ENCODE data around the gene SAMD14.

The SAMD14 gene

DNA sequence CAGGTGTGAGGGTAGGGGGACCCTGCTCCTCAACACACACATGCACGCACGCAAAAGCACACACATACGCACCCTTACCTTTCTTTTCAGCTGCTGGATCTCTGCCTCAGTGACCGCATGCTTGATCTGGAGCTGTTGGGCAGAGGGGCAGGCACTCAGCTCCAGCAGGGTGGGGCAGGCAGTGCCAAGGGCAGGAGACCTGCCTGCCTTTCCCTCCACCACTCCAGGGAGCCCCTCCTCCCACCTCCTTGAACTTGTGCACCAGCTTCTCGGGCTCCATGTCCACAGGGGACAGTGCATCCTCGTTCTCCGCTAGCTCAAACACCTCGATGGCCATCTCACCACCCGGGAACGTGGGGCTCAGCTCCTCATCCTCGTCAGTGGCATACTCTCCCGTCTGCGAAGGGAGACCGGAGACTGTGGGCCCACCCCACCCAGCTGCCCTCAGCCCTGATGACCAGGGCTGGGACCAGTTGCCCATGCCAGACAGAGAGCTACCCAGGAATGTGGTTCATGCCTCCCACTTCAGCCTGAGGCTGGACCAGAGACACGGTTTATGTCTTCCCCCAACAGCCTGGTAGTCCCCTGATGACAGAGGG, 9.3 kb upstream of the SAMD14 start:
- TF ChIP-seq, protein P1, sequence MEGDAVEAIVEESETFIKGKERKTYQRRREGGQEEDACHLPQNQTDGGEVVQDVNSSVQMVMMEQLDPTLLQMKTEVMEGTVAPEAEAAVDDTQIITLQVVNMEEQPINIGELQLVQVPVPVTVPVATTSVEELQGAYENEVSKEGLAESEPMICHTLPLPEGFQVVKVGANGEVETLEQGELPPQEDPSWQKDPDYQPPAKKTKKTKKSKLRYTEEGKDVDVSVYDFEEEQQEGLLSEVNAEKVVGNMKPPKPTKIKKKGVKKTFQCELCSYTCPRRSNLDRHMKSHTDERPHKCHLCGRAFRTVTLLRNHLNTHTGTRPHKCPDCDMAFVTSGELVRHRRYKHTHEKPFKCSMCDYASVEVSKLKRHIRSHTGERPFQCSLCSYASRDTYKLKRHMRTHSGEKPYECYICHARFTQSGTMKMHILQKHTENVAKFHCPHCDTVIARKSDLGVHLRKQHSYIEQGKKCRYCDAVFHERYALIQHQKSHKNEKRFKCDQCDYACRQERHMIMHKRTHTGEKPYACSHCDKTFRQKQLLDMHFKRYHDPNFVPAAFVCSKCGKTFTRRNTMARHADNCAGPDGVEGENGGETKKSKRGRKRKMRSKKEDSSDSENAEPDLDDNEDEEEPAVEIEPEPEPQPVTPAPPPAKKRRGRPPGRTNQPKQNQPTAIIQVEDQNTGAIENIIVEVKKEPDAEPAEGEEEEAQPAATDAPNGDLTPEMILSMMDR (conservative IDR thresholded peaks at IDR 0.05; ENCODE audit: control insufficient read depth, insufficient read depth, low read depth, low read length) = no peak
- no peak overlapping the region for H3K4me3 ChIP-seq (ENCODE audit: control insufficient read depth, low read depth, low read length)
- DNase-seq (ENCODE audit: low read depth) = no peak

DNA sequence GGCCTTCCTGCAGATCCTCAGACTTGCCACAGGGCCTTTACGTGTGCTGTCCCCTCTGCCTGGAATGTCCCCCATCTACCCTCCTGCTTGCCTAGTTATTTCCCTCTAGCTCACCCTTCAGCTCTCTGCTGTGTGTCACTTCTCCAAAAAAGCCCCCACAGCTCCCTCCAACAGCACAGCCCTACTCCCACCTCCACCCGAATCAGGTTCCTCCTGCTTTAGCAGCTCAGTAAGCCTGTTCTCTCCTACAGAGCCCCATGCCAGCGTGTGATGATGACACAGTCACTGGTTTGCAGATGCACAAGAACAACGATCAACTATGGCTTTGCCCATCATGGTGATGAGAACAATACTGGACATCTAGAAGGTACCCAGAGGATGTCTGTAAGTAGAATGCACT, 7.1 kb upstream of the SAMD14 start:
- TF ChIP-seq, protein P1 (conservative IDR thresholded peaks at IDR 0.05; ENCODE audit: control insufficient read depth, insufficient read depth, low read depth, low read length) = no peak
- DNase-seq (ENCODE audit: low read depth) = no peak
- H3K4me3 ChIP-seq (ENCODE audit: control insufficient read depth, low read depth, low read length) = no peak overlapping the region

DNA sequence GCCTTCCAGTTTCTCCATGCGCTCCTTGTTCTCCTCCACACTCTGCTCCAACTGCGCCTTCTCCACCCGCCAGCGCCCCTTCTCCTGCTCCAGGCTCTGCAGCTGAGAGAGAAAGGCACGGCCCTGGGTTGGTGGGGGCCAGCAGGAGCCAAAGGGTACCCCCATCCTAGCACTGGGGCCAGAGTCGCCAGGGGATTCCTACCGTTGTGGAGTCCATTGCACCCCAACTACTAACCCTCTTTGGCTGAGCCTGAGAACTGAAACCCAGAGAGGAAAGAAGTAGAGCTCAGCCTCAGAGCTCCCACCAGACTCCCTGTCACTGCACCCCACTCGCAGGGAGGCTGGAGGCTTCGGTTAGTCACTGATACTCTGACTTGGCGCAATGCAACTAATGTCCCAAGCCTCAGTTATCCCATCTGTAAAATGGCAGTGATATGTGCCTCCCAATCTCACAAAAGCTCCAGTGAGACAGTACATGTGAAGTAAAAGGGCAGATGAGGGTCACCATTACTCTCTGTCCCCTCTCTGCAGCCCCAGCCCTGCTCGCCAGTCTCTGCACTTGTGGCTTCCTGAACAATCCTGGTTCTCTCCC, 6.2 kb upstream of the SAMD14 start:
- TF ChIP-seq, protein P1 (conservative IDR thresholded peaks at IDR 0.05; ENCODE audit: control insufficient read depth, insufficient read depth, low read depth, low read length) = no peak
- DNase-seq (ENCODE audit: low read depth) = no peak
- no peak overlapping the region for H3K4me3 ChIP-seq (ENCODE audit: control insufficient read depth, low read depth, low read length)

DNA sequence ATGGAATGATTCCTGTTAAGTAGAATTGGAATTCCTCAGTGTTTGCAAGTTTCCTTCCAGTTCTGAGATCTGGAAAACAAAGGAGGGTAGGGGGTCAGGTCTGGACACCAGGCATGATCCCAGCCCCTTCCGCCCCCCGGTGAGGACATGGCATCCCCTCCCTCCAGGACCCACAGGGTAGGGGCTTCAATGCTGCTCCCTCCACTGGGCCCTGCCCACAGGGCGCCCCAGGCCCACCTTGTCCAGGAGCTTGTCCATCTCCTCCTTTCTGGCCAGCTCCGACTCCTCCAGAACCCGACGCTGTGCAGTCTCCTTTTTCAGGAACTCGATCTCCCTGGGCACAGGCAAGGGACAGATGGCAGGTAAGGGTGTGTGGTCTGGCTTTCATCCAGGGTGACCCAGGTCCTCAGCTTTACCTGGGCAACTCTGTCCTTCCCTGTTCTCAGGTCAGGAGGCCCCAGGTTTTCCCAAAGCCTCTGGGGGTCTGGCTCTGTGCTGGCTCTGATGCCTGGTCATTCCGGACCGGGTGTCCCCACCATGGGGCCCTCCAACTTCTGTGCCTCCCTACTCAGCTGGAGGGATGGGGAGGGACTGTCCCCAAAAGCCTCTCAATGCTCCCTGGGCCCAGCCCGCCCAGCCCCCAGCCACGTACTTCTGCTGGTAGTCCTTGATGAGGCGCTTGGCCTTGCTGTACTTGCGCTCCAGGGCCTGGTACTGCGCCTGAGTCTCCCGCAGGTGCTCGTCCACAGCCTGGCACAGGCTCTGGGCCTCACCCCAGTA, 5.5 kb upstream of the SAMD14 start:
- no peak for DNase-seq (ENCODE audit: low read depth)
- TF ChIP-seq, protein P1 (conservative IDR thresholded peaks at IDR 0.05; ENCODE audit: control insufficient read depth, insufficient read depth, low read depth, low read length) = no peak
- no peak overlapping the region for H3K4me3 ChIP-seq (ENCODE audit: control insufficient read depth, low read depth, low read length)

DNA sequence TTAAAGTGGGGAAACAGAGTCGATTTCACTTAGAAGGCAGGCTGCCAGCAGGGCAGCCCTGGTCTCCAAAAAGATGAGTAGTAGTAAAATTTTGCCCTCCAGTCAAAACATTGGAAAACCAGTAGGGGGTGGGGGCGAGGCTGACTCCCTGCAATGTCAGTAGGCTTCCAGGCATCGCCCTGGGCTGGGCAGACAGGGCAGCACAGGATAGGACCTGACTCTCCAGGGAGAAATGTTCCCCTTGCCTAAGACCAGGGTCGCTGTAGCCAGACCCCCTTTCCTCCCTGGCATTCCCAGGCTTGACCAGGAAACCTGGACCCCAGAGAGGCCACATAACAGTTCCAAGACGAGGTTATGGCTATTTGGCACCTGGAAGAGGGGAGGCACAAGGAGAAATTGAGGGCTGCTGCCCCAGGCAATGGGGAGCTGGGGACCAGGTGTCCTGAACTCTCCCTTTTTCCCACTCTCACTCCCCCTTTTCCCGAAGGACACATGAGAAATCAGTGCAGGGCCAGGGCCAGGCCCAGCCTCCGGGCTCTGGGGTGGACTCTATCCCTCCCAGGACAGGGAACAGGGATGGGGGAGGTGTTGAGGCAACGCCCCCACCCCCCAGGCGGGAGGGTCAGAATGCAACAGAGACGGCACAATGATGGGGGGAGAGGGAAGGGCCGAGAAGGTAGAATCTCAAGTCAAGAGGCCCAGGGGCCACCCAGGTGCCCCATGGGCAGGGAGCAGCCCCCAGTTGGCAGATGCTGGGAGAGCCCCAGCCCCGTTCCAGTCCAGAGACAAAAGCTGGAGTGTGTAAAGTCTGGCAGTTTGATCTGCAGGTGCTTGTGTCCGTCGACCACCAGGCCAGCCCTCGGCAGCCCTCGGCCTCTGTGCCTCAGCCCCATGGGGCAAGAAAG, 4.5 kb upstream of the SAMD14 start:
- H3K4me3 ChIP-seq (ENCODE audit: control insufficient read depth, low read depth, low read length) = no peak overlapping the region
- TF ChIP-seq, protein P1 (conservative IDR thresholded peaks at IDR 0.05; ENCODE audit: control insufficient read depth, insufficient read depth, low read depth, low read length) = no peak

DNA sequence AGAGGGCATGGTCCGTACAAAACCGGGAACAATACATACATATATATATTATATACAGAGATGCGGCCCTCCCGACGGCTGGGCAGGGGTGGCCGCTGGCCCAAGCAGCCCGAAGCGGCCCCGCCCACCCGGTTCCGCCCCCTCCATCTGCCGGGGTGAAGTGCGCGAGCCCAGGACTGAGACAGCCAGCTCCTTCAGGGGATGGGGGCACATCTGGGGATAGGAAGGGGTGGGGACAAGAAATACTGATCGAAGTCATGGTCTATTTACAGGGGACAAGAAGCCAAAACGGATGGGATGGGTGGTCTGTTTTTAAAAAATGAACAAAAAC, 3.8 kb upstream of the SAMD14 start:
- TF ChIP-seq, protein P1 (conservative IDR thresholded peaks at IDR 0.05; ENCODE audit: control insufficient read depth, insufficient read depth, low read depth, low read length) = no peak
- no peak overlapping the region for H3K4me3 ChIP-seq (ENCODE audit: control insufficient read depth, low read depth, low read length)
- no peak for DNase-seq (ENCODE audit: low read depth)

More for the DNA sequence above, 4.5 kb upstream of the SAMD14 start:
- DNase-seq (ENCODE audit: low read depth) = no peak

Data from fibroblast of mammary gland (primary cell).